Measurements from ENCODE around the gene SNTG2. TPM values are rescaled to one million over a fixed set of nuclear protein-coding genes. Genes with fewer than 3 reads are reported as not detected.

Gene SNTG2
- total and polyA plus RNA-seq, 7 experiments from 2014 or later: 0.26 to 4.9 (median 3.1) TPM; not detected in 2

GRCh38 chr2:1350111-1350510, 399.5 kb downstream of the SNTG2 start:
- H3K9me3 Mint-ChIP-seq: peaks cover 0 to 30% (median 9%) of the 10 kb centered on the region in 11 donors
- no peaks in the 10 kb centered on the region for H3K4me1 ChIP-seq (ENCODE audit: control insufficient read depth in 2 of 2, insufficient read depth in 2 of 2, low read length in 2 of 2)
- ATAC-seq (no peak), DNase-seq (no peak)
- H3K36me3 ChIP-seq (ENCODE audit: control insufficient read depth in 2 of 3, insufficient read depth in 3 of 3, low read length in 3 of 3): no peaks in the 10 kb centered on the region
- H3K4me3 ChIP-seq (ENCODE audit: low read length): no peak overlapping the region
- no peaks in the 10 kb centered on the region for H3K27me3 Mint-ChIP-seq
- H3K27ac Mint-ChIP-seq: no peak overlapping the region
- intact Hi-C loops (cut with micrococcal nuclease): no loop called here
- peaks cover 0 to 11% (median 0%) of the 10 kb centered on the region in 3 experiments for H3K9me3 ChIP-seq (ENCODE audit: control insufficient read depth in 2 of 3, low read length in 3 of 3)
- H3K27me3 ChIP-seq (ENCODE audit: control insufficient read depth in 2 of 2, insufficient read depth in 2 of 2, low read length in 2 of 2): no peaks in the 10 kb centered on the region
- H3K4me3 Mint-ChIP-seq: no peak overlapping the region
- no peak overlapping the region for H3K27ac ChIP-seq (ENCODE audit: low read depth, low read length)
- peaks cover 0 to 1% (median 0%) of the 10 kb centered on the region in 7 donors for H3K4me1 Mint-ChIP-seq
- ChIA-PET POLR2A (no interaction called here), CTCF (no interaction called here)
- peaks cover 0 to 12% (median 0%) of the 10 kb centered on the region in 5 donors for H3K36me3 Mint-ChIP-seq

GRCh38 chr2:1353124-1353523, 402.5 kb downstream of the SNTG2 start:
- no peak for ATAC-seq
- H3K36me3 Mint-ChIP-seq: peaks cover 0 to 12% (median 0%) of the 10 kb centered on the region in 5 donors
- H3K4me3 ChIP-seq (ENCODE audit: low read length): no peak overlapping the region
- H3K27ac ChIP-seq (ENCODE audit: low read depth, low read length): no peak overlapping the region
- H3K27ac Mint-ChIP-seq: no peak overlapping the region
- POLR2A ChIA-PET: no interaction called here
- peaks cover 0 to 21% (median 8%) of the 10 kb centered on the region in 11 donors for H3K9me3 Mint-ChIP-seq
- H3K9me3 ChIP-seq (ENCODE audit: control insufficient read depth in 2 of 3, low read length in 3 of 3): peaks cover 0 to 7% (median 0%) of the 10 kb centered on the region in 3 experiments
- DNase-seq: no peak
- peaks cover 0 to 1% (median 0%) of the 10 kb centered on the region in 7 donors for H3K4me1 Mint-ChIP-seq
- no peaks in the 10 kb centered on the region for H3K27me3 ChIP-seq (ENCODE audit: control insufficient read depth in 2 of 2, insufficient read depth in 2 of 2, low read length in 2 of 2)
- CTCF ChIA-PET: no interaction called here
- intact Hi-C loops (cut with micrococcal nuclease): no loop called here
- H3K27me3 Mint-ChIP-seq: peaks cover 0 to 4% (median 0%) of the 10 kb centered on the region in 5 donors
- H3K36me3 ChIP-seq (ENCODE audit: control insufficient read depth in 2 of 3, insufficient read depth in 3 of 3, low read length in 3 of 3): no peaks in the 10 kb centered on the region
- H3K4me3 Mint-ChIP-seq: no peak overlapping the region
- H3K4me1 ChIP-seq (ENCODE audit: control insufficient read depth in 2 of 2, insufficient read depth in 2 of 2, low read length in 2 of 2): no peaks in the 10 kb centered on the region

- no peak for ATAC-seq
- no peak for DNase-seq
- ChIA-PET CTCF (no interaction called here), POLR2A (no interaction called here)
- Histone ChIP-seq H3K27me3 (ENCODE audit: control insufficient read depth in 2 of 2, insufficient read depth in 2 of 2, low read length in 2 of 2) (no peaks in the 10 kb centered on the region), H3K4me1 (ENCODE audit: control insufficient read depth in 2 of 2, insufficient read depth in 2 of 2, low read length in 2 of 2) (no peaks in the 10 kb centered on the region), H3K27ac (ENCODE audit: low read depth, low read length) (no peak overlapping the region), H3K4me3 (ENCODE audit: low read length) (no peak overlapping the region), H3K9me3 (ENCODE audit: control insufficient read depth in 2 of 3, low read length in 3 of 3) (peaks cover 0 to 7% (median 0%) of the 10 kb centered on the region in 3 experiments), H3K36me3 (ENCODE audit: control insufficient read depth in 2 of 3, insufficient read depth in 3 of 3, low read length in 3 of 3) (no peaks in the 10 kb centered on the region)
- Mint-ChIP-seq H3K36me3 (peaks cover 0 to 9% (median 0%) of the 10 kb centered on the region in 5 donors), H3K27ac (no peak overlapping the region), H3K4me1 (peaks cover 0 to 1% (median 0%) of the 10 kb centered on the region in 7 donors), H3K9me3 (peaks cover 0 to 17% (median 5%) of the 10 kb centered on the region in 11 donors), H3K27me3 (peaks cover 0 to 4% (median 0%) of the 10 kb centered on the region in 5 donors), H3K4me3 (no peak overlapping the region)
- intact Hi-C loops (cut with micrococcal nuclease): no loop called here
Observed at GRCh38 chr2:1353543-1353942, 402.9 kb downstream of the SNTG2 start.

GRCh38 chr2:1360144-1360543, 409.5 kb downstream of the SNTG2 start:
- no peaks in the 10 kb centered on the region for H3K36me3 ChIP-seq (ENCODE audit: control insufficient read depth in 2 of 3, insufficient read depth in 3 of 3, low read length in 3 of 3)
- no peaks in the 10 kb centered on the region for H3K9me3 ChIP-seq (ENCODE audit: control insufficient read depth in 2 of 3, low read length in 3 of 3)
- POLR2A ChIA-PET: no interaction called here
- H3K27me3 Mint-ChIP-seq: peaks cover 0 to 4% (median 0%) of the 10 kb centered on the region in 5 donors
- H3K4me1 ChIP-seq (ENCODE audit: control insufficient read depth in 2 of 2, insufficient read depth in 2 of 2, low read length in 2 of 2): no peaks in the 10 kb centered on the region
- H3K27ac ChIP-seq (ENCODE audit: low read depth, low read length): no peak overlapping the region
- peak overlapping the region in 1 of 9 donors; percentile 72 for H3K27ac Mint-ChIP-seq
- peaks cover 0 to 6% (median 0%) of the 10 kb centered on the region in 11 donors for H3K9me3 Mint-ChIP-seq
- intact Hi-C loops (cut with micrococcal nuclease): no loop called here
- H3K27me3 ChIP-seq (ENCODE audit: control insufficient read depth in 2 of 2, insufficient read depth in 2 of 2, low read length in 2 of 2): no peaks in the 10 kb centered on the region
- no peak for ATAC-seq
- DNase-seq: no peak
- H3K4me1 Mint-ChIP-seq: peaks cover 0 to 2% (median 0%) of the 10 kb centered on the region in 7 donors
- H3K36me3 Mint-ChIP-seq: no peaks in the 10 kb centered on the region
- H3K4me3 ChIP-seq (ENCODE audit: low read length): no peak overlapping the region
- CTCF ChIA-PET: no interaction called here
- H3K4me3 Mint-ChIP-seq: no peak overlapping the region

- intact Hi-C loops (cut with micrococcal nuclease): no loop called here
- Histone ChIP-seq H3K36me3 (ENCODE audit: control insufficient read depth in 2 of 3, insufficient read depth in 3 of 3, low read length in 3 of 3) (no peaks in the 10 kb centered on the region), H3K9me3 (ENCODE audit: control insufficient read depth in 2 of 3, low read length in 3 of 3) (no peaks in the 10 kb centered on the region), H3K27me3 (ENCODE audit: control insufficient read depth in 2 of 2, insufficient read depth in 2 of 2, low read length in 2 of 2) (no peaks in the 10 kb centered on the region), H3K4me3 (ENCODE audit: low read length) (no peak overlapping the region), H3K4me1 (ENCODE audit: control insufficient read depth in 2 of 2, insufficient read depth in 2 of 2, low read length in 2 of 2) (no peaks in the 10 kb centered on the region), H3K27ac (ENCODE audit: low read depth, low read length) (no peak overlapping the region)
- CTCF ChIA-PET: no interaction called here
- Mint-ChIP-seq H3K27me3 (peaks cover 0 to 4% (median 0%) of the 10 kb centered on the region in 5 donors), H3K4me3 (no peak overlapping the region), H3K27ac (peak overlapping the region in 1 of 9 donors; percentile 72), H3K4me1 (peaks cover 0 to 8% (median 4%) of the 10 kb centered on the region in 7 donors), H3K36me3 (no peaks in the 10 kb centered on the region), H3K9me3 (peaks cover 0 to 6% (median 0%) of the 10 kb centered on the region in 11 donors)
- ATAC-seq (no peak), DNase-seq (no peak)
- POLR2A ChIA-PET: no interaction called here
Observed at GRCh38 chr2:1360557-1361250, 410.1 kb downstream of the SNTG2 start.

- Mint-ChIP-seq H3K27me3 (no peaks in the 10 kb centered on the region), H3K9me3 (peaks cover 0 to 6% (median 0%) of the 10 kb centered on the region in 11 donors), H3K4me1 (peaks cover 0 to 27% (median 18%) of the 10 kb centered on the region in 7 donors), H3K27ac (no peak overlapping the region), H3K4me3 (no peak overlapping the region), H3K36me3 (no peaks in the 10 kb centered on the region)
- POLR2A ChIA-PET: no interaction called here
- CTCF ChIA-PET: interaction anchor here (0.6 kb wide), 1 partner anchor 175 kb away, joined by 3 read pairs; no protein-coding TSS in a partner anchor
- ATAC-seq (no peak), DNase-seq (no peak)
- H3K4me3 ChIP-seq (ENCODE audit: low read length): no peak overlapping the region
- no peaks in the 10 kb centered on the region for H3K36me3 ChIP-seq (ENCODE audit: control insufficient read depth in 2 of 3, insufficient read depth in 3 of 3, low read length in 3 of 3)
- no peaks in the 10 kb centered on the region for H3K9me3 ChIP-seq (ENCODE audit: control insufficient read depth in 2 of 3, low read length in 3 of 3)
- H3K27me3 ChIP-seq (ENCODE audit: control insufficient read depth in 2 of 2, insufficient read depth in 2 of 2, low read length in 2 of 2): no peaks in the 10 kb centered on the region
- peaks cover 0 to 11% of the 10 kb centered on the region in 2 donors for H3K4me1 ChIP-seq (ENCODE audit: control insufficient read depth in 2 of 2, insufficient read depth in 2 of 2, low read length in 2 of 2)
- H3K27ac ChIP-seq (ENCODE audit: low read depth, low read length): no peak overlapping the region
- intact Hi-C loops (cut with micrococcal nuclease): no loop called here
Observed at GRCh38 chr2:1363367-1363766, 412.7 kb downstream of the SNTG2 start.

All from naive thymus-derived CD4-positive, alpha-beta T cell (primary cell).